GM18498 (cell line): Measurements from ENCODE around the gene SWAP70.
"Not testable (repeated sequence)": the region's sequence is repeated elsewhere in the genome, so short reads cannot be mapped to it uniquely, and the experiment has no call there.

Source experiments
- ATAC-seq: cut with Tn5 transposase; IDR thresholded peaks from one replicate; pipeline ENCODE4 v1.9.1; 2021; ENCODE audit warnings: mild to moderate bottlenecking, moderate library complexity; ENCODE audit not compliant: unreplicated experiment

Gene SWAP70

GRCh38 chr11:9719566-9720289, 55.9 kb downstream of the SWAP70 start:
- no peak for ATAC-seq

- ATAC-seq: no peak
Measured at GRCh38 chr11:9720290-9720630, 56.4 kb downstream of the SWAP70 start.

GRCh38 chr11:9722023-9722422, 58.1 kb downstream of the SWAP70 start:
- no peak for ATAC-seq

- no peak for ATAC-seq
Measured at GRCh38 chr11:9722893-9723292, 59.0 kb downstream of the SWAP70 start.

GRCh38 chr11:9726321-9727022, 62.6 kb downstream of the SWAP70 start:
- ATAC-seq: peak; percentile 48

GRCh38 chr11:9728058-9728457, 64.2 kb downstream of the SWAP70 start:
- no peak for ATAC-seq

GRCh38 chr11:9731256-9731655, 67.4 kb downstream of the SWAP70 start:
- ATAC-seq: no peak

GRCh38 chr11:9732453-9732852, 68.6 kb downstream of the SWAP70 start:
- no peak for ATAC-seq

- no peak for ATAC-seq
Measured at GRCh38 chr11:9733212-9733611, 69.3 kb downstream of the SWAP70 start.

GRCh38 chr11:9735236-9735635, 71.4 kb downstream of the SWAP70 start:
- ATAC-seq: no peak

GRCh38 chr11:9735919-9736318, 72.0 kb downstream of the SWAP70 start:
- no peak for ATAC-seq

GRCh38 chr11:9736365-9736764, 72.5 kb downstream of the SWAP70 start:
- ATAC-seq: no peak

- no peak for ATAC-seq
Measured at GRCh38 chr11:9738116-9738515, 74.2 kb downstream of the SWAP70 start.

- ATAC-seq: no peak
Measured at GRCh38 chr11:9738707-9739106, 74.8 kb downstream of the SWAP70 start.

GRCh38 chr11:9739123-9739900, 75.4 kb downstream of the SWAP70 start:
- ATAC-seq: peak; percentile 70

- ATAC-seq: no peak
Measured at GRCh38 chr11:9740202-9740883, 76.5 kb downstream of the SWAP70 start.

- ATAC-seq: no peak
Measured at GRCh38 chr11:9741260-9741659, 77.4 kb downstream of the SWAP70 start.

- not testable (repeated sequence) for ATAC-seq
Measured at GRCh38 chr11:9743512-9743911, 79.6 kb downstream of the SWAP70 start.

- peak; percentile 60 for ATAC-seq
Measured at GRCh38 chr11:9745411-9746211, 81.7 kb downstream of the SWAP70 start.

GRCh38 chr11:9747229-9747628, 83.4 kb downstream of the SWAP70 start:
- no peak for ATAC-seq
